ENCODE measurements around the gene IFFO2.

Gene IFFO2

DNA sequence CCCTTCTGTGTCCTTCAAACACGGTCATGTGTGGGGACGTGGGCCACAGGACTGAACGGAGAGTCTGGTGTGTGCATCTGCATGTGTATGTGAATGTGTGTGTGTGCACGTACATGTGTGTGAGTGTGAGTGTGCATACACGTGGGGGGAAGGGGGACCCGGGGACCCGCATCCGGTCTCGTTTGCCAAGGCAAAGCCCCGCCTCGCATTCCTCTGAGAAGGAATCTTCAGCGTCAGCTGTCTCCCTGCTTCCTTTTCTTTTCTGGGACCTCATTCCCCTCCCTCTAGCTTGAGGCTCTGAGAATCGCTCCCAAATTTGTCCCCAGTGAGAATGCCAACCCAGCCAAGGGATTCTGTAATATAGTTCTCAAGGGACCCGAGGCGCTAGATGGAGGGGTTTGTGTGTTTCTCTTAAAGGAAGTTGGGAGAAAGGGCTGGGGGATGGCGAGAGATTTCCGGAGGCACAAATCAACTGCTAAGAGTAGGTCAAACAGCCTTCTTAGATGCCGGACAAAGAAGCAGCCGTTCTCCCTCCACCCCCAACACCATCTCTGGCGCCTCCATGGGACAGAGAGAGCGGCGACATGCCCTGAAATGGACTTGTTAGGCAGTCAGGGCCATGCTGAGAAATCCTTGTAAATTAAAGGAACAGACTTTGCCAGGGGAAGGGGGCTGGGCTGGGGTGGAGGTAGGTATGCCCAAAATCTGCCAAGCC lies 6.6 kb downstream of the IFFO2 start:
- DNase-seq: peak; percentile 81

DNA sequence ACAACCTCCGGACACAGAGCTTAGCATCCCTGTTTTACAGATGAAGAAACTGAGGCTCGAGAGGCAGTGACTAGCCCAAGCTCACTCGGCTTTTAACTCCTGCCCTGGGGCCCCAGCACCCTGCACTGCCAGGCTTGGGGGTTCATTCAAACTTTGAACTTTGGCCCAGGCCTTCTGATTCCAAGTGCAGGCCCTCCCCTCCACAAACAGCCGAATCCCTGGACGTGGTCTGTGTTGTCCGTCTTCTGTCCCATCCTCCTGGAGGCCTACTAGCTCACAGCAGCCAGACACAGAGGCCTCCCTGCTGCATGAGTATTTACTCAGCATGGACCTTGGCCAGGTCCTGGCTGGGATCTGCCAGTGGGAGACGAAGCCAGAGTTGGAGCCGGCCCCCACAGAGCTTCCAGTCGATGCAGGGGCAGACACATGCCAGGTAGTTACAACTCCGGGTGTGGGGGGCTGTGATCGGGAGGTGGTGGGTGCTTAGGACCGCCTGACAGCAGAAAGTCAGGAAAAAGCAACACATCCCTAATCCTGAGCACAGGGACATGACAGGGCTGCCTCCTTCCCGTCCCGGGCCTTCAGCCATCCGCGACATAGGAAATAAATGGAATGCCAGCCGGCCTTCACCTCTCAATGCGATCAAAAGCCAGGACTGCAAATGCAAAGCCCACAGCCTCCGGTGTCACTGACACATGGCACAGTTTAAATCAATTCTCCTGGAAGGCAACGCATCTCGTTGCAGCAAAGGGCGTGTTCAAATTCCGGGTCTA lies 7.4 kb downstream of the IFFO2 start:
- no peak for DNase-seq

DNA sequence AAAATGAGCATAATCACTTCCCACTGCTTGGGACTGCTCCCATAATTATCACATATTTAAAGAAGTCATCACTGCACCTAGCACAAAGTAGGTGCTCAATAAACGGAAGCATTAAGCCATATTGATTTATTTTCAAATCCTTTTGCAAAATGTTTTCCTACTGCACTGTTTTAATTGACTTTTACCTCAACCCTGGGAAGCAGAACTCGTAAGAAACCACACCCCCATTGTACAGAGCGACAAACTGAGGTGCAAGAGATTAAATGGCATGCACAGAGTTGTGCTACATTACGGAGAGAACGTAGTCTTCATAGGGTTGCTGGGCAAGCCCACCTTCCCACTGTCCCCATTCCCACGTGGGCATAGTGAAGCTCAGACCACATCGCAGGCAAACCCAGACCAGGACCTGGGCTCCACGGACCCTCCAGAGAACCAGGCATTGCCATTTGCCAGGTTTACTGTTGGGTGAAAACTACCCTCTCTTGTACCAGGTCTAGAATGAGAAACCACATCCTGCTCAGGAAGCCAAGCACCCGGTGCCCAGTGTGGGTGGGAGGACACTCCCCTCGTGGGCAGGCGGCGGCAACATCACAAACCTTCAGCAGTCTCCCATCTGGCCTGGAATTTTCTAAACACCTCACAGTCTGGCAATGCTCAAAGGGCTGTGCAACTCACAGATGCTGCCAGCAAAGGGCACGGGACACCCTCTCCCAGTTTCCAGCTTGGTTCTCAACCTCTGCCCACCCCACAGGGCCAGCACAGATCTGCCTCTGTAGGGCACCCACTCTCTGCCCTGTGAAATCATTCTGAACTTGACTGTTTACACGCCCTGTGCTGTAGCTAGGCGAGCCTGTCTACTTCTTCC lies 8.2 kb downstream of the IFFO2 start:
- no peak for DNase-seq

DNA sequence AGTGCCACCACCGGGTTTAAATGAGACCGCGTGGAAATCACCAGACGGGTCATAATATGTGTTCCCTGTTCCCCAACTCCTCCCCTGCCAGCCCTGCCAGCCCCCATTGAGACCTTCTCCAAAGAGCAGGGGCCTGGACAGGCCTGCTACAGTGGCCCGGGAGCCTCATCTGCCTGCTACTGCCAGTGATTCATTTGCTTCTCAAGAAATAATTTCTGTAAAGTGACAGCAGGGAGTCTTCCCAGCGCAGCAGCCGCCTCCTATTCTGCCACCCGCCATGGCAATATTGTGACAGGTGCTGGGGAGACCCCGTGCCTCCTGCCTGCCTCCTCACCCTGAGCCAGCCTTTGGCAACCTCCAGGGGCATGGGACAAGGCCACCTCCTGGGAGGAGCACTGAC lies 8.9 kb downstream of the IFFO2 start:
- DNase-seq: no peak

DNA sequence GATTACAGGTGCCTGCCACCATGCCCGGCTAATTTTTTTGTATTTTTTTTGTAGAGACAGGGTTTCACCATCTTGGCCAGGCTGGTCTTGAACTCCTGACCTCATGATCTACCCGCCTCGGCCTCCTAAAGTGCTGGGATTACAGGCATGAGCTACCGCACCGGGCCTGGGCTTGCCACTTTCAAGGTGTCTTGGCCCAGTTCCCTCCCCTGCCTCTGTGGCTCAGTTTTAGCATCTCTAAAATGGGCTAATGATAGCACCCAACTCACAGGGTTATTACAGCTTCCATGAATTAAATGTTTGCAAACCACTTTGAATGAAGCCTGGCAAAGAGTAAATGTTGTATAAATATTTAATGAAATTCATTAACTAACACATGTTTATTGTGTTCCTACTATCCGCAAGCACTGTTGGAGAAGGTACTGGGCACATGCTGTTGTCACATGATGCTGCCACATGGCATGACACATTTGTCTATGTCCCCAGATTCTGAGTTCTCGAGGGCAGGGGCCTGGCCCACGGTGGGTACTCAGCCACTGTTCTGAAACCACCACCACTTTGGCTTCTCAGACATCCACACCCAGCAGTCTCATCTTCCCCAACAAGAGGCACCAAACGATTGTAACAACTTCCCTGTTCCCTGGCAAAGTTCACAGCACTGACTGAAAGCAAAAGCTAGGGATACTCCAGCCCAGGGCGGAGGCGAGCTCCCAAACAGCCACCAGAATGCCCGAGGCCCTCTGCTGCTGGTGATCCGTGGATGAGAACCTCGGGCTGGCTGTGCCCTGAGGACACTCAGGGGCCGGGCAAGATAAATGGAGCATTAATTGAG lies 9.7 kb downstream of the IFFO2 start:
- no peak for DNase-seq

DNA sequence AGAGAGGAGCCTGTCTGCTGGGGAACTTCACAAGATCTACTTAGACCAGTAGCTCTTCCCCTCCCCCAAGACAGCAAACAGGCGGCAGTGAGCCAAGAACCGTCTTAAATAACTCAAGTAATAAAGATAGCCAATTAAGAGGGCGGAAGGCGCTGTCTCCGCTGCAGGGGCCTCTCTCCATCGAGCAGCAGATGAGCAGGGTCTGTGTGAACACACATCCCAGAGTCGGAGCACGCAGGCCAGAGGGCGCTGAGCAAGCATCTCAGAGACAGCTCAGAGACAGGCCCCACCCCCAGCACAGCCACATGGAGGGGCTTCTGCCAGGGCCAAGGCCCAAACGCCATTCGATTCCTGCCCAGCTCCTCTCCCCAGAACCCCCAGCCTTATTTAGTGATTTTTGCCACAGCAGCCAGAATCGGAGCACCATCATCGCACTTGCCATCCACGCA lies 11.1 kb downstream of the IFFO2 start:
- DNase-seq: peak; percentile 86

DNA sequence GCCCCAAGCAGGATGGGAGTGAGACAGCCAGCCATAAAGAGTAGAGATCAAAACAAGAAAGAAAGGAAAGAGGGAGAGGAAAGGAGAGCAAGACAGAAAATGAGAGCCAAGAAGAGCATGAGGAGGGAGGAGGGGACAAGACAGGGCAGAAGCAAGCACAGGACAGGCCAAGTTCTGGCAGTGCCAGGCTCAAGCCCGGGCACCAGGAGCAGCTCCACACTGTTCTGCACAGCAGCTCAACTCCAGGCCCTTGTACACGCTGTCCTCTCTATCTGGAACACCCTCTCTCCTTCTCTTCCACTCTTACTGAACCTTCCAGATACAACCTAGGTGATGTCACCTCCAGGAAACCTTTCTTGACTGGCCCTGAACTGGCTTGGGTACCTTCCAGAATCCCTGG lies 11.7 kb downstream of the IFFO2 start:
- DNase-seq: no peak

DNA sequence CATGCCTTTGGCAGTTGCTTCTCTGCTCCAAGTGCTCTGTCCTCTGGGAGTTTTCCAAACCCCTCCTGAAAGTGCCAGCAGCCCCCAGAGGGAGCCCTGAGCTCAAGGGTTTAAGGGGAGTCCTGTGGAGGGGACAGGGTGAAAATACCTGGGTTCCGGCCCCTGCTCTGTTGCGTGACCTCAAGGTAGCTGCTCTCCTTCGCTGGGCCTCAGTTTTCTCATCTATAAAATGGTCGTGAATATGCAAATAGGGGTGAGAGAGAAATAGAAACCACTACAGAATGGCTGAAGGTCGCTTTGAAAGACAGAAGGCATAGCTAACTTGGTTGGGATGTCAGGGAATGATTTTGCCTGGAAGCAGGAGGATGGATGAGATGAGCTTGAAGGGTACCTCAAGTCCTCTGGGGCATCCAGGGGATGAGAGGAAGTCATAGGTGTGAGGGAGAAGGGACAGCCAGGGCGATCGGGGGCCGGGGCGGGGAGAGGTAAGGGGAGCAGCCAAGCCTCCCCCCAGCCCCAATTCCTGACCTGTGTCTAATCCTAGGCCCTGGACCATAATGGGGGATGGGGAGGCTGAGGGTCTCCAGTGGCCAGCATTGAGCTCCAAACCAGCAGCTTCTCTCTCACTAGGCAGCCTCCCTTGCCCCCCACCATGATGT lies 12.4 kb downstream of the IFFO2 start:
- no peak for DNase-seq

DNA sequence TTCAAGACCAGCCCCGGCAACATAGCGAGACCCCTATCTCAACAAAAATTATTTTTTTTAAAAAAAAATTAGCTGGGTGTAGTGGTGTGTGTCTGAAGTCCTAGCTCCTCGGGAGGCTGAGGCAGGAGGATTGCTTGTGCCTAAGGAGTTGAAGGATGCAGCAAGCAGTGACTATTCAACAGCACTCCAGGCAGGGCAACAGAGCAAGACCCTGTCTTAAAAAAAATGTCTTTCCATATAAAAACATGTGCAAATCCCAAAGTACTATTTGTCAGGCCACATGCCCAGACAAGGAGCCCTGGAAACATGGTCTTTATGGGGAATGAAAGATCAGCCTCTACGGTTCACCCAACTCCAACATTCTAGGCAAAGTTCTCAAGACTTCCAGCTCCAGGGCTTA lies 13.3 kb downstream of the IFFO2 start:
- no peak for DNase-seq

DNA sequence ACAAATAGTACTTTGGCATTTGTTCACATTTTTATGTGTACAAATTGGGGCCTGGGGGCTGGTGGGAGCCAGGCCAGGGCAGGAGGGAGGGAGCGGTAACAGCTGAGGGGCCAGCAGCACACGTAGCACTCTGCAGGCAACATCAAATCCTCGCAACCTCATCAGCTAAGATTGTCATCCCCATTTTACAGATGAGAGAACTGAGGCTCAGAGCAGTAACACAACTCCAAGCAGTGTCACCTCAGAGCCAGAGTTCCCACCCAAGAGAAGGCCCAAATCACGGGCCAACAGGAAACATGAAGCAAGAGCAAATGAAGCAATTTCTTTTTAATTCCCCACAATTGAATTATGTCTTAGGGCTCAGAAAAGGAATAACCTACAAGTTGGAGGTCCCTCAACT lies 14.1 kb downstream of the IFFO2 start:
- no peak for DNase-seq

DNA sequence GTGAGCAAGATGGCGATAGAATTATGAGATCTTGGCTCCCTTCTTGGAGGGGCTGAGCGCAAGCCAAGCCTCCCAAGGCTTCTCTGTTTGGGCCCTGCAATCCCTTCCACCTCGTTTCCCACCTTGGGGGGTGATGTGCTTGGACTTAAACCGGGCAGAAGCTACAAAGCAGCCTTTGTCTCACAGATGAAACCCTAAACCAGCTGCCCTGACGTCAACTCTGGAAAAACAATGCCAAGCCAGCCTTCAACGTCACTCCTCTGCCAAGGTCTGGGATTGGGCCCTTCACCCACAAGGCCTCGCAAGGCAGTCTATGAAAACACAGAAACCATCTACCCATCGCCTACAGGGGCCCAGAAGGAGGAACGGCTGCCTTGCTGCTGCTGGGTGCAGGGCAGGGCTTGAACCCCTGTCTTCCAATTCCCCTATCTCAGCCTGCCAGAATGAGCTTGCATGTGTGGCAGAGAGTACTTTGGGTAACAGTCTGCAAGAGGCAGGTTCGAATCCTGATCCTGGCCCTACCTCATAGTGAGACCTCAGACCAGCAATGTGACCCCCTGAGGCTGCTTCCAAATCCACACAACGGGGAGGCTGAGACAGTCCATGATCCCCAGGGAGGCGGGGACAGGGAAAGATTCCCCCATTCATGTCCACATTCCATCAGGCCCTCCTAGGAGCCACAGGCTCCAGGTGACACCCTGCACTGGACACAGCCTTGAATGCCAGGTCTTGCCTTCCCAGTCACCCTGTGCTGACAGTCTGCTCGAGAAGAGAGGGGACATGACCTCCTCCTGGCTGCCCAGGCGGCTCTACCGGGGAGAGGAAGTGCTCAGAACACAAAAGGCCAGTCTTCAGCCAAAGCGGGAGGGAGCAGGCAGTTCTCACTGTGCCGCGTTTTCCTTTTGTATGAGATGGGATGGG lies 15.0 kb downstream of the IFFO2 start:
- DNase-seq: peak; percentile 69

DNA sequence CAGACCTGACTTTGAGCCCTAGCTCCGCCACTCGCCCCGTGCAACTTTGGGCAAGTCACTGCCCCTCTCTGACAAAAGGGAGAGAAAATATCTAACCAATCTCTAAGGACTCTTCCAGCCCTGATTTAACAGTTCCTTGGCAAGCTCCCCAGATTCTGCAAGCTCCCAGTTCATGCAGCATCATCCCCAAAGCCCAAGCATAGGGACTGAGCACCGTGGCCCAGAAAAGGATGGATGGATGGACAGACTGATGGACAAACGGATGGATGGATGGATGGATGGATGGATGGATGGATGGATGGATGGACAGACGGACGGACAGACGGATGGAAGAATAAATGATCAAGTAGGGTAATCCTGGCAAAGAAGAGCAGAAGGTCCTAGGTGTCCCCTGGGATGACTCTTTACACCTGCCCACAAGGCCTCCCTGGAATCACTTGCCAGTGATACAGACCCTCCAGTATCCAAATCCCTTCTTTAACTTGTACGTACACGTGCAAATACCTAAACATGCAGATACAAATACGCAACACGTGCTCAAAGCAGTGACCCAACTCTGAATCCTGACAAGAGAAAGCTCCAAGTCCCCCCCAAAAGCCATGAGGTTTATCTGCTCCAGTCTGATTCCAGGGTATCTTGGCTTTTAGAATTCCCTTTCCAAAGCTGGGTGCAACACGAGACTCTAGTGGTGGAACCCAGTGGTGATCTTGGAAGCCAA lies 16.0 kb downstream of the IFFO2 start:
- no peak for DNase-seq

DNA sequence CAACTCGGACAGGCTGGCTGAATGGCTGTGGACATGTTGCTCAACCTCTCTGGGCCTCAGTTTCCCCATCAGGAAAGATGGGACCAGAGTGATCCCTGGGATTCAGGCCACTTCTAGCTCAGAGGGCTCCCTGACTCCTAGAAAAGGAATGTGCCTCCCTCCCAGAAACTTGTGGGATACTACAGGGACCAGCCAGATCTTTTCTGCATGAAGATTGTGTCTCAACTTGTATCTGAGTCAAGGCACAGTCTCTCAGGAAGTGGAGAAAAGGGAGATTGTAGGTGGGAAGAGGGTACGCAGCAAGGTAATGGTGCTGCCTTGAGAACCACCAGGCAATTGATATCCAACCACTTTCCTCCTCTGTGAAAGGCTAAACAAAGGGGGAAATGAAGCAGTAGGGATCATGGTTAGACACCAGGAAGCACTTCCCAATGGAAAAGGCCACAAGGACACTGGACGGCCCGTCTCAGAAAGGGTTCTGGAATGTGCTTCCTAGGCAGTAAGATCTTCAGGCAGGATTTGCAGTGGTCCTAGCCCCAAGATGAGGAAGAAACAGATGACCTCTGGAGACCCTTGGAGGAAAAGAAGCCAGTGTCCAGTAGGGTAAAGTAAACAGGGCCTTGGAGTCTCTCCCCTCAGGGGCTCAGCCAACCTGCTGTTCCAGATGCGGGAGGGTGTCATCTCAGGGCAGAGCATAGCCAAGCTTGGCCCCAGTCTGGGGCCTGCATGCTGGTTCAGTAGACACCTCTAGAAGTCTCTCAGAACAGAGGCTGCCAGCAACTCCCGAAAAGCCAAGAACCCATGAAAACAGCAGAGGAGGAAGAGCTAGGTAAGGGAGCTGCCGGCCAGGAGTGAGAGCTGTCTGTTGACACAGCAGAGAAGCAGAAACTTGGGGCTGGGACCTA lies 16.8 kb downstream of the IFFO2 start:
- no peak for DNase-seq

DNA sequence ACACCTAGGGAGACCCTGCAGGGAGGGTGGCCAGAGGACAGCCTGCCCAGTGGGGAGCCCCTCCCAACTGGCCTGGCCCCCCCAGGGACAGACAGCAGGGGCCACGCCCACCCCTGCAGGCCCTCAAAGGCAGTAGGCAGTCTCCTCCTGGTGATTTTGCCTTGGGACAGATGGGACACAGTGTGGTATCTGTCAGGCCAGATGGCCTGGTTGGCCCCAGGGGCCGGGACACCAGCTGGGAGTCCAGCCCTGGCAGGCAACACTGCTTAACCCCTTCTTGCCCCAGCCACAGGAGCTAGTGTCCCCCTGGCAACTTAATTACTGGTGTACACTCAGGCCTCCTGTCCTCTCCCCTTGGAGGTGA lies 17.8 kb downstream of the IFFO2 start:
- DNase-seq: no peak

DNA sequence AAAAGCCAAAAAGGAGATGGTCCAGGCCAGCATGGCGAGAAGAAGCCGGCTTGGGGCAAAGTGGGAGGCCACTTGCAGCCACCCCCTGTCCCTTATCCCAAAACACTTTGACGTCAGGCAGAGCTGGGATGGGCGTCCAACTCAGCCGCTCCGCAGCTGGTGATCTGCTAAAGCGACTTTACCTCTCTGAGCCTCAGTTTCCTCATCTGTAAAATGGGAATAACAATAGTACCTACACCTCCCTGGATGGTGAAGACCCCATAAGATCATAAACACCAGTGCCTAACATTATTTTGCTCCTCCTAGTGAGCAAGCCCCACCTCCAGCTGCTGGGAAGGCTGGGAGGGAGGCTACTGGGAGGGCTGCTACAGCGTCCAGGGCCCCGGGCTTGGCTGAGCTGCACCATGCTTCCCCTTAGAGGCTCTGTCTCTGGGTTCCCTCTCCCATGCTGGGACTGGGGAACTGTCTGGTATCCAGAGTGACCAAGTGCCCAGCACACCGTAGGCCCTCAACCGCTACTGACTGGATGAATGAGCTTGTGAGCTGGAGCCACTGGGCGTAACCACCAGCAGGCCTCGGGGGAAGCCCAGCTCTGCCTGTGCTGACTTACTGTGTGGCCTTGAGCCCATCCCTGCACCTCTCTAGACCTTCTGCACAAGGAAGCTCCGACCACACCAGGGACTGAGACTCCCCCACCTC lies 18.3 kb downstream of the IFFO2 start:
- DNase-seq: peak; percentile 66

DNA sequence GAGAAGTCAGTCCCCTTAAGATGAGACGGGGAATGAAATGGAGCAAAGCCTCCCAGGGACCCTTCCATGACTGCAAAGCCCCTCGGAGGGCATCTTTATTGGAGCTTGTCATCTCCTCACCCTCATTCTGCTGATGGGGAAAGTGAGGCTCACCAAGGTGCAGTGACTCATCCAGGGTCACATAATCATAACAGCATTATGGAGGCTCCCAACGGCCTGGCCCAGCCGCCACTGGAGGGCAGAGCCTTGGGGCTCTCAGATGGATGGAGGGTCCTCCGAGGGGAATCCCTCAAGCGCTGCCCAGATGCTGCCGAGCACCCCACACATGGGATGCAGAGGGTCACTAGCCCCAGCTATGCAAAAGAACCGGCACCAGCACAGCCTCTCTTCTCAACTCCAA lies 18.9 kb downstream of the IFFO2 start:
- DNase-seq: no peak

DNA sequence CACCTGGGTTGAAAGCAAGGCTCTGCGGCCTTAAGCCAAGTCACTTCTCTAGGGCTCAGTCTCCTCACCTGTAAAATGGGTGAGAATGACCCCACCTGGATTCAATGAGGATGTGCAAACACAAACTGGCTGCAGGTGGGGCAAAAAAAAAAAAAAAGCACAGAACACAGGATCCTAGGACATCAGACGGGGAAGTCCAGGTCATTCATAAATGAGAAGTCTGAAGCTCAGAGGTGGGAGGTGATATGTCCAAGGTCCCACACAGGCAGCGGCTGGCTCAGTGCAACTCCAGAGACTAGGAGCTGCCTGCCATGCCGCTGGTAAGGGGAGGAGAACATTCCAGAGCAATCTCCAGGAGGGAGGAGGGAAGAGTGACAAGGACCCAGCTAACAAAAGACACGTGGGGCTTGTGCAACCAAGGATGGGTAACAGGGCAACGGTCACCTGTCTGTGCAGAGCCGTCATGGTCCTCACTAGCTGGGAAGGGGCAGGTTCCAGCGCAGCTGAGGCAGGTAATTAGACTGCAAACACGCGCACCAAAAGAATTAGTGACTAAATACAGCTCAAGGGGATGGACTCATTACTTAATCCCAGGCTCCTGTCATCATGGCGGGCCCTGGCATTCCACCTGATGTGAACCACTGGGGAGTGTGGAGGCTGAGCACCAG lies 19.5 kb downstream of the IFFO2 start:
- no peak for DNase-seq

DNA sequence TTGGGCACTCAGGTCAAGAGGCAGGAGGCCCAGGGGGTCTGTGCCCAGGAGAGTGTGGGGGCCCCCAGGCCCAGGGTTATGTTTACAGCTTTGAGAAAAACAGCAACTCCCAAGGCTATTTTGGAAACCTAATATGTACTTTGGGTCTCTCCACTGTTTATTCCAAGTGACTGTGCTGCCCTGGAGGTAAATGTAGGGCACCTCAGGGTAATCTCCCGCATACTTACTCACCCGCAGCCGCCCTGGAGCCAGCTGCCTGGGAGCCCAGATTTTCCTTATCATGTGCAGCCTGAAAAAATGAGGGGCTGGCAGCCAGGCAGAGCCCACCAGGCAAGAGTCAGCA lies 20.0 kb downstream of the IFFO2 start:
- DNase-seq: no peak
